Stimulated activated CD4-positive, alpha-beta T cell treated with anti-CD3 and anti-CD28 coated beads, TNF-alpha, amount 100 ng/mL, for 1 hour (primary cell): ENCODE results near the gene NEK7.
"Not testable (repeated sequence)": the region's sequence is repeated elsewhere in the genome, so short reads cannot be mapped to it uniquely, and the experiment has no call there.

Experiments used
- DNase-seq, 3 donors: peaks; one replicate each; pipeline ENCODE4 v3.0.0-alpha.2; 2020; ENCODE audit warnings: low read depth in 3 of 3, low spot score in 1 of 3

NEK7 gene

DNA sequence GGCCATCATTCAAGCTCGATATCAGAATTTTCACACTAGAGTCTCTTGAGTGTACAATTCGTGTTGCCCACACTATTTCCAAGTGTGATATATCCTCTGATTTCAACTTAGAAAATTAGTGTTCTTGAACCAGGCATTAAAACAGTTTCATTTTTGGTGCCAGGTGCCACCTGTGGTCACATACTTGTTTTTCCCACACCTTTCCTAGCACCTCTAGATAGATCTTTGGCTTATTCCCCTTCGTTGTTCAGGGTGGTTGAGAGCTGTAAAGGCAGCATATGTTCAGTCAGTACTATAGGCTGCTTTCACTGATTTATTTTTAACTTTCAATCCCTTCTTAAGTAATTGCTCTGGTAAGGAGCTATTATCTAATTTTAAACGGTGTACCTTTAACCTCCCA lies 131.1 kb downstream of the NEK7 start:
- DNase-seq = no peak

- DNase-seq = no peak
Measured at GRCh38 chr1:198290089-198290683, 133.4 kb downstream of the NEK7 start.

- no peak for DNase-seq
Measured at GRCh38 chr1:198291036-198291435, 134.2 kb downstream of the NEK7 start.

DNA sequence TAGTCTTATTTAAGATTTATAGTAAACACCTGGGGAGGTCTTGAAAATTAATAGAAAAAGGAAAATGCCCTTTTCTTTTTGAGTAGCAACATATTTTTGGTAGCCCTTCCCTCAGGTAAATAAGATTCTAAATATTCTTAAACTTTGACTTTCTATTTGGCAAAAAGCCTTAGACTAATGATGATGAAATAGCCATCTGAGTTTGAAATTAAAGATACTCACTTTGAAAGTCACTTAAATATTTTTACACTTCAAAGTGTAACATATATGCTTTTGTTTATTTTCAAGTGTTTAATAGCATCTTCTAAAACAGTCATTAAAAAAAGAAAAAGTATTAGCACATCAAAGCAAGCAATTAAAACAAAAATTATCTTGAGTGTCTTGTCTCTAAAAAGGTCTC lies 135.1 kb downstream of the NEK7 start:
- DNase-seq = no peak

DNA sequence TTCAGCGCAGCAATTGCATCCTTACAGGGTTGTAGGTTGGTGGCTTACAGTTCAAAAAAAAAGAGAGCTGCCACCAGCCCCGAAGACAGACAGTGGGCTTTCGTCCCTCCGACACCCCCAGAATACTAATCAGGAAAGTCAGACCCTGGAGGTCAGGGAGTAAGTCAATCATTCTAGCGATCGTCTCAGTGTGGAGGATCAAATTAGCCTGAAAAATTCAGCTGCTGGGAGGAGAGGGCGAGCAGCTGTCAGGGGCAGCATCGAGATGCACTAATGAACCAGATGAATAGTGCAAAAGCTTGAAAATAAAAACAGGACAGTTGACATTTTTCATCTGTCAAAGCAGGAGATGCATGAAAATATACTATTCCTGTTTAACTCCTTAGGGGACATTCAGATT lies 138.4 kb downstream of the NEK7 start:
- no peak for DNase-seq

DNA sequence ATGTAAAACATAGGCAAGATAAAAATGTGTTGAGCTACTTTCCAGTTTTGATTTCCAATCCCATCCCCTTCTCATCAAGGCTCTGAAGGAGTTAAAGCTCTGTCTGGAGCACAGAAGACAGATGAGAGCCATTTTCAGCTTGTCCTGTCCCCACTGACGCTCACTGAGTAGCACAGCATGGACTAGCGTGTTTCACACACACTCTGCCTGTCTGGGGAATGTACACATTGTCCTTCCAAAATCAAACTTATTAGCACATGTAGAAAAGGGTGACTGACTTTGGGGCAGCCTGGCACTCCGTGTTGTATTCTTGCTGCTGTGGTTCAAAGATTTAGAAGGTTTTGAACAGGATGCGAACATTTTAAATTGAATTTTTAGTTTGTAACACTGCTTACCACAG lies 139.2 kb downstream of the NEK7 start:
- no peak for DNase-seq

DNA sequence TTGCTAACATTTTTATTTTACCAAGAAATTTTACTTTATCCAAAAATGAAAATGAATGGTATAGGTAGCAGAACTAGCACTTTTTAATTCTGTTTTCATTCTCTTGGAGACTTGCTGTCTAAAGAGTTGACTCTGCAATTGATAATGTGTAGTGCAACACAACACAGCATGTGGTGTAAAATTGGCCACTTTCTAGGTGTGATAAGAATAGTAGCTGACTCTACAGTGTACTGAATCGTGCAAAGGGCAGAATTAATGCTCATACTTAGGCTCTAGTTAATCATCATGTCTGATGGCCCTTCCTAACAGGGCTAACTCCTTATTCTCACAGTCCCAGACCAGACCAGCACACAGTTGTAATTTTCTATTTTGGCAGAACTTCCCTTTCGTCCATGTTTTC lies 140.5 kb downstream of the NEK7 start:
- no peak for DNase-seq

DNA sequence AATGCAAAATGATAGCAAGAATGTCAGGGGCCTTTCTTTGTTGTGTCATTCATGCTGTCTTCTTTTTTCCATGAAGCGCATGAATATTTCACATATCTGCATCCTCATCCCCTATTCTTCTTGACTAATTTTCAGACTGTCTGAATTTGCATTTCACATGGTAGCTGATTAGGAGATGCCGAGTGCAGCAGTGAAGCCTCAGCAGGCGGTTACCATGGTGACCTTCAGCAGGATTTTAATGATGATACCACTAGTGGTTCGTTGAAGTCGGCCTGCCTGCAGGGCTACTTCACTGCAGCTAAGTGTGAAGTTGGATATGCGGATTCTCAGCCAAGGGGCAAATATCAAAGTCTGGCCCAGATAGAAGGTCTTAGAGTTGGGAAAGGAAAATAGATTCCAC lies 141.8 kb downstream of the NEK7 start:
- no peak for DNase-seq

DNA sequence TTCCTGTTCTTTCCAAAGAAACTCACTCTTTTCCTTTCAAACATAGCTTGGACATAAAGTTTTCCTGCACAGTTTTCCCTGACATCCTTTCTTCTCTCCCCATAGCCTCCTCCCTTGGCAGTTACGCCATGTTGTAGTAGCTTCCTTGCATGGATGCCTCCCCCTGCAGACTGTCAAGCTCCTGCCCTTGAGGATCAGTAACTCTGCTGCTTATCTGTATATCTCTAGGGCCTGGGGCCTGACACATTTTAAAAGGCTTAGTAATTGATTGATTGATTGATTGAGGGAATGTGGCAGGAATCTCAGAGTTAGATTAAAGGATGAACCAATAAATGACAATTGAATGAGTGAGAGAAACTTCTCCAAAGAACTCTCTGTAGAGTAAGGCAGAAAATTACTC lies 143.7 kb downstream of the NEK7 start:
- DNase-seq = no peak

DNA sequence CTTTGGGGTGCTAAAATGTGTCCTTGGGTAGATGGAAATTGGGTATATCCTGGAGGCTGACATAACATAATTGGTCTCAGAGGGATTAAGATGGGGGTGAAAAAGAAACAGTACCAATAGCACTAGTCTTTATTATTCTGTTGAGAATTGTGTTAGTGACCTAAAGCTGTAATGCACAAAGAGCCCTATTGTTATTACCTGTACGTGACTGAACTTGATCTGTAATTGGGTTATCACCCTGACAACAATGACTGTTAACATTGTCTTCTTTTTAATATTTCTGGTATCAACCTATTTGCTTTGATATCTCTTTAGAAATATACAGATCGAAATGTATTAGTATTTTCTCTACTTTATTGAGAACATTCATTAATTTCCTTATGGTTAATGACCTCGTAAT lies 147.6 kb downstream of the NEK7 start:
- DNase-seq = no peak

DNA sequence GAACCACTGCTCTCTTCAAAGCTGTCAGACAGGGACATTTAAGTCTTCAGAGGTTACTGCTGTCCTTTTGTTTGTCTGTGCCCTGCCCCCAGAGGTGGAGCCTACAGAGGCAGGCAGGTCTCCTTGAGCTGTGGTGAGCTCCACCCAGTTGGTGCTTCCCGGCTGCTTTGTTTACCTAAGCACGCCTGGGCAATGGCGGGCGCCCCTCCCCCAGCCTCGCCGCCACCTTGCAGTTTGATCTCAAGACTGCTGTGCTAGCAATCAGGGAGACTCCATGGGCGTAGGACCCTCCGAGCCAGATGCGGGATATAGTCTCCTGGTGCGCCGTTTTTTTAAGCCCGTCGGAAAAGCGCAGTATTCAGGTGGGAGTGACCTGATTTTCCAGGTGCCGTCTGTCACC lies 158.0 kb downstream of the NEK7 start:
- not testable (repeated sequence) for DNase-seq

GRCh38 chr1:198315331-198315730 lies 158.5 kb downstream of the NEK7 start:
- DNase-seq = not testable (repeated sequence)

DNA sequence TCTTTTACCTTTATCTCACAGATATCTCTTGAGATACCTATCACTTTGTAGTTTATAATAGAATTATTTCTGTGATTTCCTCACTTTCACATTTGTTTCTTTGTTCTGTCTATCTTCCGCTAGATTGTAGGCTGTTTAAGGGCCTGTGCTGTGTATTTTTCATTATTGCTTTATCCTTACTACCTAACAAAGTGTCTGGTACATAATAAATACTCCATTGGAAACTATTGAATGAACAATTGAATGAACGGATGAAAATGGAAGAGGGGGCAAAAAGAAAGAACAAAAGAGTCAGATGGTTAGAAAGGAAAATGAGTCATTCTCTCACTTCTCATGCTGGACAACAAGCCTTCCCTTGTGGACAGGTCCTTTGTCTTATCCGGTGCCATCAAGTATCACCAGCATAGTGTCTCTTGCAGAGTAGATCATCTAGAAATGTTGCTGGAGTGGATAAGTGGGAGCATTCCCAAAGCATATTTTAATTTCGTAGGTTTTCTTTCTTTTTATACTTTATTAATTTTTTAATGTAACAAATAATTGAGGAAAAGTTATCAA lies 159.8 kb downstream of the NEK7 start:
- DNase-seq = no peak

GRCh38 chr1:198318085-198318484 lies 161.3 kb downstream of the NEK7 start:
- DNase-seq = no peak

- no peak for DNase-seq
Measured at GRCh38 chr1:198320759-198321158, 164.0 kb downstream of the NEK7 start.

DNA sequence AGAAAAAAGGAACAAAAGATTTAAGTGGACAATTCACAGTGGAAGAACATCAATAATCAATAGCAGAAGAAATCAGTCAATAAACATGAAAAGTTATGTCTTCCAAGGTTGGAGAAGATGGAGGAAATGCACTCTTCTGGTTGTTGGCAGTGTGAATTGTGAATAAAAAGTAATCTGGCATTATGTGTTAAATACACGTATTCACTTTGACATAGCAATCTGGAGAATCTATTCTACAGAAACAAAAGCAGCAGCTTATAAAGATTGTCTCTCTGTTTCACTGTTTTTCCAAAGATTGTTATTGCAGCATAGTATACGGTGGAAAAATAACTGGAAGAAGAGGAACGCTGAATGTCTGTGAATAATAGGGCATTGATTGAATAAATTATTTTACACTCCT lies 169.4 kb downstream of the NEK7 start:
- no peak for DNase-seq

DNA sequence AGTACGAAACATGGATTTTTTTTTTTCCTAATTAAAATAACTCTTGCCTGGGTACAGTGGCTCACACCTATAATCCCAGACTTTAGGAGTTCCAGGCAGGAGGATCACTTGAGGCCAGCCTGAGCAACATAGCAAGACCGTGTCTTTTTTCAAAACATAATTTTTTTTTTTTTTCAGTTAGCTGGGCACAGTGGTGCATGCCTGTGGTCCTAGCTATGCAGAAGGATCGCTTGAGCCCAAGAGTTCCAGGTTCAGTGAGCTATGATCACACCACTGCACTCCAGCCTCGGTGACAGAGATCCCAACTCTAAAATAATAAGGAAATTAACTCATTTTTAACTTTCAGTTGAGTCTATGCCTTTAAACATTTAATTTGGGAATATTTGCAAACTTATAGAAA lies 170.1 kb downstream of the NEK7 start:
- no peak for DNase-seq

- DNase-seq = no peak
Measured at GRCh38 chr1:198328458-198329032, 171.7 kb downstream of the NEK7 start.

GRCh38 chr1:198330982-198331615 lies 174.3 kb downstream of the NEK7 start:
- DNase-seq = no peak

GRCh38 chr1:198333744-198334143 lies 176.9 kb downstream of the NEK7 start:
- DNase-seq = no peak

- no peak for DNase-seq
Measured at GRCh38 chr1:198335663-198336062, 178.9 kb downstream of the NEK7 start.

DNA sequence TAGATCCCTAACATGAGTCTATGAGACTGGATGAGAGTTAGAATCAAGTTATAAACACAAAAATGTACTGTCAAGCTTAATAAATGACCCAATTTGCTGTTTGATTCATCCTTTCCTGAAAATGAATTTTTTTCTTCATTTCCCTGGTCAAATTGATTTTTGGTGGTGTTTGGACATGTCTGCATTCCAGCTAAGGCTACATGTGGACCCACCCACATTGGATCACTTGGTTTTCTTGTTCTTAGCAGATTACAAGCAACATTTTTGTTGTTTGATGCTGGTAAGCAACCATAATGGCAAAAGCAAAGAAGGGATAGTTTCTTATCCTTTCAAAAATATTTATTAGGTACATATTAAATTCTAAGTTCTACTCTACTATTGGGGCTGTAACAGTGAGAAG lies 181.1 kb downstream of the NEK7 start:
- no peak for DNase-seq

DNA sequence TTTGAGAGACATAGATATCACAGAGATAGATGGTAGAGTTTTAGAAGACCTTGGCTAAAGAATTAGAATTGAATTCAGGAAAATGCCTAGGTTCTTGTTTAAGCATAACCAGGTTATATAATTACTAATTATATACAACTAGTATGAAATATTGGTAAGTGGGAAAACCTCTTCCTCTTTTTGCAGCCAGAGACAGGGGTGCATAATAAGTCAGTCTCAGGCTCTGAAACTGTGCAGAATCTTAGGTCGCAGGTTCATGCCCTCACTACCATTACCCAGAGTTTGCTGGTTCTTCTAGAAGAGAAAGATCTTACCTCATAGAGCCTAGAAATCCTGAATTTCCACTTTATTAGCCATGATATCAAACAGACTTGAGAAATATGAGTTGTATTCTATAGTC lies 183.3 kb downstream of the NEK7 start:
- no peak for DNase-seq
